ENCODE results near the gene TC2N. TPM values are rescaled to one million over a fixed set of nuclear protein-coding genes. Genes with fewer than 3 reads are reported as not detected.

TC2N gene
- total and polyA plus RNA-seq, 9 of the 15 experiments (the other 6 are each of a cell fraction or from before 2014, with no cell fraction given) = 2.0 to 12.5 (median 7.3) TPM

DNA sequence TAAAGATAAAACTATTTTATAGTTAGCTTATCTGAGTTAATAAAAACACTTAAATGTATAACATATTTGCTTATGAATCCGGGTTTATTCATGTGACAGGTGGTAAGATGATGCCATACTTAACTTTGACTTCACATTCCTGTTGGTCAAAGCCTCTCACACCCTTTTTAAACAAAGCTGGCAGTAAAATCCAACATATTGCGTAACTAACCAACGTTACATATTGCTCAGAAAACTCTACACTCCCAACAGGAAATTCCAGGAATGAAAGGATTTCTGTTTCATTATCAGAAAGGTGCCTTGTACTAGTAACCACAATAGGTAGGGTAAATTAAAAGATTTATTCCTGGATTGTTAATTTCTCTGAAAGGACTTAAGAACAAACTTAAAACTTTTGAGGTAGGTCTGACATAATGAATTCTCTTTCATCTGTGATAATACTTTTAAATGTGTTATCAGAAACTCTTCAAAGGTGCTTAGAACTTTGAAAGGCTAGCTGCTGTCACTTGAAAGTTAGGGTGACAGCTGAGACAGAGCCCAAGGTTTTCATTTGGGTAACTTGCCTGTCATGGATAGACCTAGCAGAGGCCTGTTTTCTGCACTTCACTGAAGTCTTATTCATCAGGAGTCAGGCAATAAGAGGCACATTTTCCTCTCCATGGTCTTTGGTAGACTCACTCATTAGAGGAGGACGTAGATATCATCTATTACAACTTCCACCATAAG lies 111.6 kb downstream of the TC2N start:
- in situ Hi-C loops (cut with MboI) = no loop called here
- Histone ChIP-seq H3K27ac (ENCODE audit: extremely low read depth, low read depth, low read length) (no peak overlapping the region), H3K36me3 (ENCODE audit: control insufficient read depth, insufficient read depth, low read length) (no peaks in the 10 kb centered on the region), H3K4me3 (no peak overlapping the region), H4K20me1 (replicated peaks; ENCODE audit: control insufficient read depth, insufficient read depth, low read length) (no peaks in the 10 kb centered on the region), H3K4me1 (replicated peaks in 1 of 2; ENCODE audit: control insufficient read depth in 2 of 2, insufficient read depth in 2 of 2, low read length in 2 of 2) (no peaks in the 10 kb centered on the region; a peak in 1 of 5 replicates), H3K4me2 (ENCODE audit: insufficient read depth, low read length) (no peak overlapping the region), H3K27me3 (ENCODE audit: control insufficient read depth in 2 of 2, insufficient read depth in 2 of 2, low read length in 2 of 2) (no peaks in the 10 kb centered on the region), H3K79me2 (ENCODE audit: control insufficient read depth, insufficient read depth, low read length) (no peaks in the 10 kb centered on the region), H2AFZ (ENCODE audit: low read depth, low read length) (no peak overlapping the region), H3K9me3 (replicated peaks; ENCODE audit: control insufficient read depth, insufficient read depth, low read depth, low read length) (no peaks in the 10 kb centered on the region), H3K9ac (ENCODE audit: insufficient read depth in 1 of 2, low read depth in 2 of 2, low read length in 2 of 2) (no peak overlapping the region), H3K9me1 (ENCODE audit: control insufficient read depth, insufficient read depth, low read length) (no peaks in the 10 kb centered on the region)
- intact Hi-C loops (cut with micrococcal nuclease) = no loop called here
- ChIA-PET POLR2A (no interaction called here), CTCF (ENCODE audit: low intra/inter-chr PET ratio) (no interaction called here)
- TF ChIP-seq CEBPG (CRISPR knock-in tag; IDR thresholded peaks at IDR 0.05) = no peak
- TF ChIP-seq CEBPG (tag; conservative IDR thresholded peaks at IDR 0.05 in 1 of 2, IDR thresholded peaks at IDR 0.05 in 1 of 2) = peak; percentile 58 to 83
- peak; percentile 80 for TF ChIP-seq CEBPB (tag; IDR thresholded peaks at IDR 0.05)
- no peak for TF ChIP-seq SP2 (IDR thresholded peaks at IDR 0.05; ENCODE audit: extremely low read depth, low read depth, low read length, poor library complexity, severe bottlenecking)
- FAIRE-seq = no peak
- no peak for ATAC-seq
- BruUV-seq (replicated peaks) = no TSS peak
- no peak for DNase-seq (ENCODE audit: extremely low read depth in 1 of 4, low spot score in 3 of 4)
- WGBS (ENCODE audit: insufficient coverage, low coverage, missing lambda C conversion rate) = 19% methylated on average over 4 of the region's 4 CpGs

DNA sequence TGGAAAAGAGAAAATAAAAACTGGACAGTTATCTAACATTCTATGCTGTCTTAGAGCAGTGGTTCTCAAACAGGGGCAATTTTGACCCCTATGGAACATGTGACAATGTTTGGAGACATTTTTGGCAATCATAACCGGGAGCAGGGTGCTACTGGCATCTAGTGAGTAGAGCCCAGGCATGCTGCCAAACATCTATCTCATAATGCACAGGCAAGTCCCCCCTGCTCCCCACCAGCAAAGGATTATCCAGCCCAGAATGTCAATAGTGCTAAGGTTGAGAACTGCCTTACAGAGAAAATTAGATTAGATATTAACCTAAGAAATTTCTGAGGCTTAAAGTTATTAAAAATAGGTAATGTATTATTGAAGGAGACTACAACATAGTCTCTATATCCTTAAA lies 112.5 kb downstream of the TC2N start:
- Histone ChIP-seq H3K36me3 (ENCODE audit: control insufficient read depth, insufficient read depth, low read length) (no peaks in the 10 kb centered on the region), H3K4me1 (replicated peaks in 1 of 2; ENCODE audit: control insufficient read depth in 2 of 2, insufficient read depth in 2 of 2, low read length in 2 of 2) (no peaks in the 10 kb centered on the region; a peak in 1 of 5 replicates), H3K4me3 (no peak overlapping the region), H3K4me2 (ENCODE audit: insufficient read depth, low read length) (no peak overlapping the region), H3K9ac (ENCODE audit: insufficient read depth in 1 of 2, low read depth in 2 of 2, low read length in 2 of 2) (no peak overlapping the region), H3K27me3 (ENCODE audit: control insufficient read depth in 2 of 2, insufficient read depth in 2 of 2, low read length in 2 of 2) (no peaks in the 10 kb centered on the region), H3K9me3 (replicated peaks; ENCODE audit: control insufficient read depth, insufficient read depth, low read depth, low read length) (no peaks in the 10 kb centered on the region), H3K27ac (ENCODE audit: extremely low read depth, low read depth, low read length) (no peak overlapping the region), H3K9me1 (ENCODE audit: control insufficient read depth, insufficient read depth, low read length) (no peaks in the 10 kb centered on the region), H4K20me1 (replicated peaks; ENCODE audit: control insufficient read depth, insufficient read depth, low read length) (no peaks in the 10 kb centered on the region), H2AFZ (ENCODE audit: low read depth, low read length) (no peak overlapping the region), H3K79me2 (ENCODE audit: control insufficient read depth, insufficient read depth, low read length) (no peaks in the 10 kb centered on the region)
- CTCF ChIA-PET (ENCODE audit: low intra/inter-chr PET ratio) = no interaction called here
- WGBS (ENCODE audit: insufficient coverage, low coverage, missing lambda C conversion rate) = 0% methylated on average over 1 of the region's 1 CpG
- DNase-seq (ENCODE audit: extremely low read depth in 1 of 4, low spot score in 3 of 4) (no peak), FAIRE-seq (no peak), ATAC-seq (no peak)
- POLR2A ChIA-PET = interaction anchor here (0.6 kb wide), 1 partner anchor 562 kb away, joined by 3 read pairs; no protein-coding TSS in a partner anchor
- in situ Hi-C loops (cut with MboI) (no loop called here), intact Hi-C loops (cut with micrococcal nuclease) (no loop called here)
- TF ChIP-seq ZNF707 (CRISPR knock-in tag; conservative IDR thresholded peaks at IDR 0.05) (peak; percentile 82), BRCA1 (IDR thresholded peaks at IDR 0.05) (no peak), BRCA1 (CRISPR knock-in tag; IDR thresholded peaks at IDR 0.05) (no peak), COPS2 (conservative IDR thresholded peaks at IDR 0.05) (no peak)
- no TSS peak for BruUV-seq (replicated peaks)
